GM06990 (cell line): ENCODE results near the gene TMPRSS3.

Source experiments
- DNase-seq: peaks from one replicate; pipeline ENCODE4 v3.0.0-alpha.2; 2011; ENCODE audit not compliant: insufficient read length; ENCODE audit errors: extremely low read depth
- H3K27me3 ChIP-seq: replicated peaks from 2 replicates; pipeline ENCODE4 v1.6.0; 2011; ENCODE audit warnings: low read length; ENCODE audit not compliant: control insufficient read depth, insufficient read depth
- H3K36me3 ChIP-seq: 2 replicates; pipeline ENCODE4 v1.5.1; 2011; ENCODE audit warnings: low read length; ENCODE audit not compliant: control insufficient read depth, insufficient read depth
- H3K4me3 ChIP-seq: replicated peaks from 2 replicates; pipeline ENCODE4 v1.5.1; 2011; ENCODE audit warnings: low read depth, mild to moderate bottlenecking, control low read depth, low read length
- TF ChIP-seq, protein P1 (sequence below): IDR thresholded peaks from 2 replicates; pipeline ENCODE4 v1.5.1; 2011; ENCODE audit warnings: low read length, control low read depth, mild to moderate bottlenecking, inconsistent platforms; ENCODE audit not compliant: insufficient read depth, poor library complexity, severe bottlenecking

Gene TMPRSS3

DNA sequence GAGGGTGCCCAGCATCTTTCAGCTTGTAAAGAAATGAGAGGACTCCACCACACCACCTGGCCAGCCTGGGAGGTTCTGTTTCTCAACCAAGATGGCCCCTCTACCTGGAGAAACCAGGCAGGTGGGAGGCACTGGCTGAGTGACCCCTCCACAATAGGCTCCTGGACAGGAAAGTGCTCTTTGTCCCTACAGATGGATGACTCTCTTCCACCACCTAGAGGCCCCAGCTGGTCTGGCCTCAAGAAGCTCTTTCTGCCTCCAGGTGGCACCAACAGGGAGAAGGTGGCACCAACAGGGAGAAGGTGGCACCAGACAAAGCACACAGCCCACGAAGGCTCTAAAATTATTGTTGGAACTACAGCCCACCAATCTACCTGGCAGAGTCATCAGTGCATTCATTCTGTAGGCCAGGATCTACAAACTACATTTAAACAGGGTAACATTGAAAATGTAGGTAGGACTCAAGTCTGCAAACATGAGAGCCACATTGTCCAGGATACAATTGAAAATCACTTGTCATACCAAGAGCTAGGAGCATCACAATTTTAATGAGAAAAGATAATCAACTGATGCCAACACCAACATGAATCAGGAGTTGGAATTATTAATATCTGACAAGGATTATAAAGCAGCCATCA, 14.4 kb downstream of the TMPRSS3 start:
- Histone ChIP-seq H3K27me3 (no peaks in the 10 kb centered on the region), H3K36me3 (no peaks in the 10 kb centered on the region), H3K4me3 (no peak overlapping the region)
- DNase-seq, result no peak
- TF ChIP-seq, protein P1, sequence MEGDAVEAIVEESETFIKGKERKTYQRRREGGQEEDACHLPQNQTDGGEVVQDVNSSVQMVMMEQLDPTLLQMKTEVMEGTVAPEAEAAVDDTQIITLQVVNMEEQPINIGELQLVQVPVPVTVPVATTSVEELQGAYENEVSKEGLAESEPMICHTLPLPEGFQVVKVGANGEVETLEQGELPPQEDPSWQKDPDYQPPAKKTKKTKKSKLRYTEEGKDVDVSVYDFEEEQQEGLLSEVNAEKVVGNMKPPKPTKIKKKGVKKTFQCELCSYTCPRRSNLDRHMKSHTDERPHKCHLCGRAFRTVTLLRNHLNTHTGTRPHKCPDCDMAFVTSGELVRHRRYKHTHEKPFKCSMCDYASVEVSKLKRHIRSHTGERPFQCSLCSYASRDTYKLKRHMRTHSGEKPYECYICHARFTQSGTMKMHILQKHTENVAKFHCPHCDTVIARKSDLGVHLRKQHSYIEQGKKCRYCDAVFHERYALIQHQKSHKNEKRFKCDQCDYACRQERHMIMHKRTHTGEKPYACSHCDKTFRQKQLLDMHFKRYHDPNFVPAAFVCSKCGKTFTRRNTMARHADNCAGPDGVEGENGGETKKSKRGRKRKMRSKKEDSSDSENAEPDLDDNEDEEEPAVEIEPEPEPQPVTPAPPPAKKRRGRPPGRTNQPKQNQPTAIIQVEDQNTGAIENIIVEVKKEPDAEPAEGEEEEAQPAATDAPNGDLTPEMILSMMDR, result peak; percentile 77

DNA sequence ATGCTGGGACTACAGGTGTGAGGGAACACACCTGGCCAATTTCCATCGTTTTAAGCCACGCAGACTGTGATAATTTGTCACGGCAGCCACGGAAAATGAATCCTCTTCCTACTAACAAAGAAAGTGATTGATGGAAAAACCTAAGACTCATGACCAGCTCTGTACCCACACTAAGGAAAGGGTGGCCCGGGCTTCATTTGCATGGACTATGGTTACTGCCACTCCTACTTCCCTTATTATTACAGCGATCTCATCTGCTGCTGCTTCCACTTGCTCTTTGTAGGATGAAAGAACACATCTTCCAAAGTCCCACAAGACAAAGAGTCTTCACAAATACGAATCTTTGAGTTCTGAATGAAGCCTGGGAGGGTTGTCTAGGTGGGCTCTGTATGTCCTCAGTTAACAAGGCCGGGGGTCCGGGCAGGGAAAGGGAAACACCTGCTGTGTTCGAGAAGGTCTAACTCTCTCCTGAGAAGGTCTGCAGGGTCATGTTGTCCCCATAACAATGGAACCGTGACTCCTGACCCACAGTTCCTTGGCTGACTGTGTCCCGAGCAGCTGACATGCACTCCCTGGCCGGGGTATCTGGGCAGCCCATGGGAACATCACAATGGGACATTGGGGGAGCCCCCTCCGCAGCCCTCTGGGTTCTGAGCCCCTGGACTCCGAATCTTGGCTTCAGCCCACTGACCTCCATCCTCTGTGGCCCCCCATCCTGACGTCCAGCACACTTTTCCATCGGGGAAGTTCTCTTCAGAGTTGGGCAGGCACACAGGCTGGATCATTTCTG, 16.2 kb downstream of the TMPRSS3 start:
- TF ChIP-seq, protein P1, result no peak
- Histone ChIP-seq H3K27me3 (no peaks in the 10 kb centered on the region), H3K4me3 (no peak overlapping the region), H3K36me3 (no peaks in the 10 kb centered on the region)
- no peak for DNase-seq

DNA sequence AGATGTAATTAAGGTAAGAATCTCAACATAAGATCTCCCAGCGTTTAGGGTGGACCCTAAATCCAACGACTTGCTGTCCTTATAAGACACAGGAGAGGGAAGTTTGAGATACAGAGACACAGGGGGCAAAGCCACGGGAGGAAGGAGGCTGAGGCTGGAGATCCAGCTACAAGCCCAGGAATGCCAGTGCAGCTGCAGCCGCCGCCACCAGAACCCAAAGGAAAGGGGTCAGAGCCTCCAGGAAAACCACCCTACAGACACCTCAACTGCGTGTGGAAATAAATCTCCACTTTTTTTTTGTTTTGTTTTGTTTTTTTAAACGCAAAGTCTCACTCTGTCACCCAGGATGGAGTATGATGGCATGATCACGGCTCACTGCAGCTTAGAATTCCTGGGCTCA, 17.4 kb downstream of the TMPRSS3 start:
- no peak for DNase-seq
- no peaks in the 10 kb centered on the region for H3K27me3 ChIP-seq
- H3K4me3 ChIP-seq, result no peak overlapping the region
- no peaks in the 10 kb centered on the region for H3K36me3 ChIP-seq
- TF ChIP-seq, protein P1, result no peak

DNA sequence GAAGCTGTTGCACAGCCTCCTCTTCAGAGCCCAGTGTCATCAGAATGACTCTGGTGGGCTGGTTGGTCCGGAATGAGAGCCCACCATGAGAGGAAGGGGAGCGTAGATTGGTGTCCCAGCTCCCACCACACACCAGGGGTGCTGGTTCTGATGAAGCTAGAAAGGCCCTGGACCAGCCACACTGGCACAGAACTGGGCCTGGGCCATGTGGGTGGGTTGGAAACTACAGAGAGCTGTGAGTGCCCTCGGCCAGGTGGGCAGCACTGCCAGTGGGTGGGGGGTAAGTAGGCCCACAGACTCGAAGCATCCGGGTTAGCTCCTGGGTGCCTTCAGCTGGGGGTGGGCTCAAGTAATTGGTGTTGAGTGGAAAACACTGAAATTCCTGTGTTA, 17.9 kb downstream of the TMPRSS3 start:
- TF ChIP-seq, protein P1, result no peak

DNA sequence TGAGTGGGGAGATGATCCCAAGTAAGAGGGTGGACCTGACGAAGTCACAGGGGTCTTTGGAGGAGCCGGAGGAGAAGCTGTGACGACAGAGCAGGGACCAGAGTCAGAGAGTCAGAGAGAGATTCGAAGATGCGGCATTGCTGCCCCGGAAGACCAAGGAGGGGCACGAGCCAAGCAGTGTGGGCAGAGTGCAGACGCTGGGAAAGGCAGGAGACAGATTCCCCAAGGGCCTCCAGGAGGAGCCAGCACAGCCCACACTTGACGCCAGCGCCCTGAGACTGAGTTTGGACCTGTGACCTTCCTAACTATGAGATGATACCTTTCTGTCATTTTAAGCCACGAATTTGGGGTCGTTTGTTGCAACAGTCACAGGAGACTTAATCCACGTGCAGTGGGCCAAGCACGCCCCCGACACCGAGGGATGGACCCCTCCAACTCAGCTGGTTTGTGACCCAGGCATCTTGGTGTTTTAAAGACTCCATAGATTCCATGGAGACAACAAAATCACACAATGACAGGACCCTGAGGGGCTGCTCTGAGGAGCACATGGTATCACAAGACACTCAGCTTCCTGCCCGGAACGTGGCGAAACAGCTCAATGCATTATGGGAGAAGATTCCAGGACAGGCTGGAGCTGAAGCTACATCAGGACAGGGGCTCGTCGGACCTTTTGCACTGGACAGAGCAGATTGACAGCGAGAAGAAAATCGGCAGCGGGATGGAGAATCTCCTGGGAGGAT, 18.5 kb downstream of the TMPRSS3 start:
- no peak for DNase-seq
- TF ChIP-seq, protein P1, result no peak
- no peak overlapping the region for H3K4me3 ChIP-seq
- no peaks in the 10 kb centered on the region for H3K27me3 ChIP-seq
- no peaks in the 10 kb centered on the region for H3K36me3 ChIP-seq

More for the DNA sequence above, 17.9 kb downstream of the TMPRSS3 start:
- Histone ChIP-seq H3K4me3 (no peak overlapping the region), H3K27me3 (no peaks in the 10 kb centered on the region), H3K36me3 (no peaks in the 10 kb centered on the region)
- DNase-seq, result no peak
